Mononuclear cell (primary cell): ENCODE results near the gene RBM24. TPM values are rescaled to one million over a fixed set of nuclear protein-coding genes. Genes with fewer than 3 reads are reported as not detected.

Experiments used
- H3K27me3 ChIP-seq: 2 replicates; pipeline ENCODE4 v1.6.0; 2011; ENCODE audit warnings: low read length, control low read depth; ENCODE audit not compliant: insufficient read depth
- H3K4me1 ChIP-seq: 2 replicates; pipeline ENCODE4 v1.5.1; 2011; ENCODE audit warnings: mild to moderate bottlenecking, low read length, control low read depth; ENCODE audit not compliant: insufficient read depth
- H3K4me3 ChIP-seq: 2 replicates; pipeline ENCODE4 v1.5.1; 2011; ENCODE audit warnings: mild to moderate bottlenecking, low read length, moderate library complexity
- H3K9me3 ChIP-seq: 2 replicates; pipeline ENCODE4 v1.5.1; 2011; ENCODE audit warnings: low read depth, mild to moderate bottlenecking, control low read depth, low read length
- total RNA-seq: library from RNA; depleted of rRNA; stranded (reverse); fragments of >200 nt; gene quantifications from one replicate; pipeline ENCODE4 v1.2.3, GENCODE V29; 2012

Gene RBM24
- total RNA-seq = 0.21 TPM

DNA sequence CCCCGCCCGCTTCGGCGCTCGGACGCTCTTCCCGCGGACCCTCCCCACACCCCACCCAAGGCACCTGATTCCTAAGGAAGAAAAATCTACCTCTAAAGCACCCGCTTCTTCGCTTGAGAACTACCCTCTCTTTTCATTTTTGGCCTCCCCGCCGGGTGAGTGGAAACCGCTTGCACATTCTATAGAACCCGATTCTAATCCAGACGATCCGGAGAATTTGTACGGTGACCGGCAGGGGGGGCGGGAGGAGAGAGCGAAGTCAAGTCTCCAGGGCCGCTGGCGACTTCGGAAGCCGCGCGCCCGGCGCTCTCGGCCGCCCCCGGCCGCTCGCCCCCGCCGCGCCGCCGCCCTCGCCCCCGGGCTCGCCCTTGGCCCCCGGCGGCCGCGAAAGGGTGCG is at the start of gene RBM24:
Gene RBM24, plus strand, starts transcription at position 262 of the 397 bp plus-strand sequence. CDS start 221 bp downstream, outside the sequence.
- Histone ChIP-seq H3K27me3 (peaks cover 72% of the 10 kb centered on the region), H3K9me3 (no peaks in the 10 kb centered on the region), H3K4me3 (peak within 1 kb of the TSS; percentile 8), H3K4me1 (peaks cover 8% of the 10 kb centered on the region)

GRCh38 chr6:17233531-17233930 is 47.6 kb upstream of the RBM24 start:
- Histone ChIP-seq H3K4me3 (no peak overlapping the region), H3K27me3 (no peaks in the 10 kb centered on the region), H3K9me3 (no peaks in the 10 kb centered on the region), H3K4me1 (no peaks in the 10 kb centered on the region)

DNA sequence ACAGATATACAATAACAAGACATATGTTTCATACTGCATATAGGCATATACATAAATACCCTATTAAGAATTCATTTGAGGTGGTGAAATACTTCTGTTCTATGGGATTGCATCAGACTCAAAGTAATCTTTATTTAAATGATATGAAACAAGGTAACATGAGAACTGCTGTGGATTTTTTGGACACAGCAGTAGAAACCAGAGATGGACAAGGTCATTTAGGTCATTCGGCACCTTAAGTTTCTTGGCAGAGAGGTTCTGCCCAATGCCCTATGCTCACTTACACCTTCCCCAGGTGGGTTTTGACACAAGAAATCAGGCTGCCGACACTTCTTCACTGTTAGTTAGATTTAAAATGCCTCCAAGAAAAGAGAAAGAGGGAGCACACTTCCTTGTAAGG is 43.9 kb upstream of the RBM24 start:
- H3K27me3 ChIP-seq = no peaks in the 10 kb centered on the region
- H3K9me3 ChIP-seq = no peaks in the 10 kb centered on the region
- H3K4me3 ChIP-seq = no peak overlapping the region
- H3K4me1 ChIP-seq = no peaks in the 10 kb centered on the region

- no peak overlapping the region for H3K4me3 ChIP-seq
- no peaks in the 10 kb centered on the region for H3K27me3 ChIP-seq
- H3K4me1 ChIP-seq = no peaks in the 10 kb centered on the region
- no peaks in the 10 kb centered on the region for H3K9me3 ChIP-seq
Observed at GRCh38 chr6:17239260-17239659, 41.9 kb upstream of the RBM24 start.

DNA sequence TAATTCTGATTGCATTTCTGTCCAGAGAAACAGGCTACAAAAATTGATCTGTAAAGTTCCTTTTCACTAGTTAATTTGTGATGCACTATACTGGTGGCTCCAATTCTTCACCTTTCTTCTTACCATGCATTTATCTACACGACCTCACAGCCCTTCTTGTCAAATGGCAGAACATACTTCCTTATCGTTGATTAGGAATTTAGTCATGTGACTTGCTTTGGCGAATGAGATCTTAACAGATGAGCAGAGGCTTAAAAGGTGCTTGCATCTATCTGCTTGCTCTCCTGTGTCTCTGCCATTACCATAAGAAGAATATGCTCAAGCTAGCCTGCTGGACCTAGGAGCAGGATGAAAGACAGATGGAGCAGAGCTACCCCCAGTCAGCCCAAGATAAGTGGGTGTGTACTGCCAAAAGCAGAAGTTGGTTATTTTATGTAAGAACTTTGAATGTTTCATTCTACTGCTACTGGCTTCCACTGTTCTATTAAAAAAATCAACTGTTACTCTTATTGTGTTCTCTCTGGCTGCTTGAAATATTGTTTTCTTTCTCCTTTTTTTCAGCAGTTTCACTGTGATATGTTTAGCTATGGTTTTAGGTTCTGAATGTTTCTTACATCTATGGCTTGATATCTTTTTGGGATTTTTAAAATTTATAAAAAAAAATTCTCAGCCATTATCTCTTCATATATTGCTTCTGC is 40.2 kb upstream of the RBM24 start:
- H3K4me3 ChIP-seq = no peak overlapping the region
- H3K4me1 ChIP-seq = no peaks in the 10 kb centered on the region
- H3K9me3 ChIP-seq = no peaks in the 10 kb centered on the region

DNA sequence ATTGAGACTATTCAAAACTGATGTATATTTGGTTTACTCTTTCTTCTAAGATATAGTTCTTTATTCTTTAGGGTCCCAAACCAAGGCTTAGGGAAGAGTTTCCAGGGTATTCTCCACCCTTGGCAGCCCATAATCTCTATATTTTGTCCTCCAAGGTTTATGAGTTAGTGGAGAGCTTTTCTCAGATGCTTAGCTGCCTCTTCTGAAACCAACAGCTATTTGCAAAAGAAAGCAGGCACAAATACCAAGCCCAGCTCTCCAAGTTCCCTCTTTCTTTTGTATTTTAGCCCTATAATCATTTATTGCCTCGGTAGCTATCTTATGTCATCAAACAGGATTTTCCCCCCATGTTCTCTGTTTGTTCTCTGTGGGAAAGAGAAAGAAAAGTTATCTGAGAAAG is 39.1 kb upstream of the RBM24 start:
- Histone ChIP-seq H3K4me1 (no peaks in the 10 kb centered on the region), H3K4me3 (no peak overlapping the region), H3K27me3 (no peaks in the 10 kb centered on the region), H3K9me3 (no peaks in the 10 kb centered on the region)

More for the DNA sequence above, 40.2 kb upstream of the RBM24 start:
- H3K27me3 ChIP-seq = no peaks in the 10 kb centered on the region

DNA sequence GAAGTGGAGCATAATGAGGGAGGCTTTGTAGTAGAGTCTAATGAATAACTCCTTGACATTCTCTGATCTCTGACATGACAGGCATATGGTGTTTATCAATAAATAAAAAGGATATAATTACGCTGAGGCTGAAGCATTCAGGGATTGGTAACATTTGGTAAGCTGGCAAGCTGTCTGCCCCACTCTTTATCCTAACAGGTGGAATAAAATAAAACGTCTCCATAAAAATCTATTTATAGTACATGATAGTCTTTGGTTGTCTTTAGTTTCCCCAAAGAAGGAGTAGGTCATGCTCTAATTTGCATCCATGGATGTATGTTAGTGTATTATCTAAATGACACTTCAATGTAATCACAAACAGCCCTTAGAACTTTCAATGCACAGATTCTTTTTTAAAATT is 30.9 kb upstream of the RBM24 start:
- H3K4me1 ChIP-seq = no peaks in the 10 kb centered on the region
- H3K4me3 ChIP-seq = no peak overlapping the region
- H3K9me3 ChIP-seq = no peaks in the 10 kb centered on the region

GRCh38 chr6:17251953-17252352 is 29.2 kb upstream of the RBM24 start:
- H3K27me3 ChIP-seq = peaks cover 12% of the 10 kb centered on the region
- no peaks in the 10 kb centered on the region for H3K4me1 ChIP-seq
- H3K4me3 ChIP-seq = no peak overlapping the region
- H3K9me3 ChIP-seq = no peaks in the 10 kb centered on the region

More for the DNA sequence above, 30.9 kb upstream of the RBM24 start:
- peaks cover 12% of the 10 kb centered on the region for H3K27me3 ChIP-seq

DNA sequence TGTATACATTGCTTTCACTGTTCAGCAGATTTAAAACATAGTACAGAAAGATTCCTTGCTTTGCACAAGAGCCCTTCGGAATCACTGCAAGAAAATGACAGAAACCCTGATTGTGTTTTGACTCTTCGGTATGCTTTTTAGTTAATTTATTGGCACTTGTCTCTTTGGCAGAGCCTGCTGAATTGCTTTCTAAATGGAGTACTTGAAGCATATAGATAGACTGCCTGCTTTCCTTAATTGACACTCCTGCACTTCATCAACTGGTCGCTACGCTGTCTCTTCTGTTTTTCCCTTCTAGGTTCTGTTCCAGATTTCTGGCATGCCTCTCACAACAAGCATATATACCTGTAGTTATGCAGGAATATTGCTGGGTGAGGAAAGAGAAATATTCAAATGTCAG is 22.4 kb upstream of the RBM24 start:
- no peak overlapping the region for H3K4me3 ChIP-seq
- H3K9me3 ChIP-seq = no peaks in the 10 kb centered on the region
- H3K4me1 ChIP-seq = no peaks in the 10 kb centered on the region
- peaks cover 4% of the 10 kb centered on the region for H3K27me3 ChIP-seq

GRCh38 chr6:17265570-17265969 is 15.6 kb upstream of the RBM24 start:
- Histone ChIP-seq H3K27me3 (no peaks in the 10 kb centered on the region), H3K4me1 (no peaks in the 10 kb centered on the region), H3K4me3 (no peak overlapping the region), H3K9me3 (no peaks in the 10 kb centered on the region)

- Histone ChIP-seq H3K9me3 (no peaks in the 10 kb centered on the region), H3K4me1 (no peaks in the 10 kb centered on the region), H3K4me3 (no peak overlapping the region), H3K27me3 (no peaks in the 10 kb centered on the region)
Observed at GRCh38 chr6:17267566-17267965, 13.6 kb upstream of the RBM24 start.

- H3K4me1 ChIP-seq = no peaks in the 10 kb centered on the region
- H3K9me3 ChIP-seq = no peaks in the 10 kb centered on the region
- H3K4me3 ChIP-seq = no peak overlapping the region
- H3K27me3 ChIP-seq = no peaks in the 10 kb centered on the region
Observed at GRCh38 chr6:17268114-17268513, 13.0 kb upstream of the RBM24 start.

DNA sequence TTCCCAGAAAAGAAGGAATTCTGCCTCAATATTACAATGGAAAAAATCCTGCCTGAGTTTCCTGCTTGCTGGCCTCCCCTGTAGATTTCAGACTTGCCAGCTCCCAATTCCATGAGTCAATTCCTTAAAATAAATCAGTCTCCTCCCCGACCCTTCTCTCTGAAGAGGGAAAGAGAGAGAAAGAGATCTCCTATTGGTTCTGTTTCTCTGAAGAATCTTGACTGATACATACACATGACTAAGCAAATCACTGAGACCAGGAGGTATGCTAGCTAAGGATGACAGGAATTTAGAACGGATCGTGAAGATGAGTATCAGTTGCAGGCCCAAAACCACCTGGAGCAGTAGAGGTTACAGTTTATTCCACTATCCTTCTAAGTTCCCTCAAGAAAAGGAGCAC is 11.3 kb upstream of the RBM24 start:
- no peaks in the 10 kb centered on the region for H3K4me1 ChIP-seq
- H3K9me3 ChIP-seq = no peaks in the 10 kb centered on the region
- H3K27me3 ChIP-seq = peaks cover 2% of the 10 kb centered on the region
- no peak overlapping the region for H3K4me3 ChIP-seq

DNA sequence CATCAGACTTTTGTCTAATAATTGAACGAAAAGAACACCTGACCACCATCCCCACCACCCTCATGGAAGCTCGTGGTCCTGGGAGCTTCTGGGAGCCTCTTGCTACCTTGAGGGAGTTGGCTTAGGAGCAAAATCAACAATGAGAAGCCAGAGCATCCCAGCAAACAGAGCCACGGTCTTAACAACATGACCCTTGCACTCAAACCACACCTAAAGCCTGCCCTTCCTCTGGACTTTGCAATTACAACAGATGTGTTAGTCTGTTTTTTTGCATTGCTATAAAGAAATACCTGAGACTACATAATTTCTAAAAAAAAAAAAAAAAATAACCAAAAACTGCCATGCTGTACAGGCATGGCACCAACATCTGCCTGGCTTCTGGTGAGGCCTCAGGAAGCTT is 9.5 kb upstream of the RBM24 start:
- peaks cover 3% of the 10 kb centered on the region for H3K27me3 ChIP-seq

GRCh38 chr6:17276766-17277165 is 4.4 kb upstream of the RBM24 start:
- Histone ChIP-seq H3K4me3 (no peak overlapping the region), H3K9me3 (no peaks in the 10 kb centered on the region), H3K4me1 (peaks cover 4% of the 10 kb centered on the region), H3K27me3 (peaks cover 36% of the 10 kb centered on the region)

More for the DNA sequence above, 9.5 kb upstream of the RBM24 start:
- H3K4me3 ChIP-seq = no peak overlapping the region
- no peaks in the 10 kb centered on the region for H3K9me3 ChIP-seq
- H3K4me1 ChIP-seq = no peaks in the 10 kb centered on the region

DNA sequence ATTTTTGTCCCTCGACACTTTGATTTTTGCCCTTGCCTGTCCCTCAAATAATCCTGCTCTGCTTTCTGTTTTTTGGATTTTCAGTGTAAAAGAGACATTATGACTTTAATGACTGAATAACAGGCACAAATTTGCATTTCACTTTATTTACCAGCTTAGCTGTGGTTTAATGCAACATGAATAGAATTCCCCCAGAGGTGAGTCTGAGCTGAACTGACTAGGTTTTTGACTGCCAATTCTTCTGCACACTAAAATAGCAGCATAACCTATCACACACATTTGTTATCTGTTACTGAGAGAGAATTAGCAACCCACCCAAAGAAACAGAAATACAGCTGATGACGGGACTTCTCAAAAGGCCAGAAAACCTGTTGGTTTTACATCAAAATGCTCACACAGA is 3.9 kb upstream of the RBM24 start:
- Histone ChIP-seq H3K4me1 (peaks cover 8% of the 10 kb centered on the region), H3K27me3 (peaks cover 41% of the 10 kb centered on the region), H3K9me3 (no peaks in the 10 kb centered on the region), H3K4me3 (no peak overlapping the region)
